HG02759 (cell line): Measurements from ENCODE around the gene BECN2.
"Not testable (repeated sequence)": the region's sequence is repeated elsewhere in the genome, so short reads cannot be mapped to it uniquely, and the experiment has no call there.

ENCODE experiments used
- ATAC-seq: cut with Tn5 transposase; IDR thresholded peaks from one replicate; pipeline ENCODE4 v1.9.1; 2021; ENCODE audit warnings: mild to moderate bottlenecking, moderate library complexity; ENCODE audit not compliant: unreplicated experiment

Gene BECN2

DNA sequence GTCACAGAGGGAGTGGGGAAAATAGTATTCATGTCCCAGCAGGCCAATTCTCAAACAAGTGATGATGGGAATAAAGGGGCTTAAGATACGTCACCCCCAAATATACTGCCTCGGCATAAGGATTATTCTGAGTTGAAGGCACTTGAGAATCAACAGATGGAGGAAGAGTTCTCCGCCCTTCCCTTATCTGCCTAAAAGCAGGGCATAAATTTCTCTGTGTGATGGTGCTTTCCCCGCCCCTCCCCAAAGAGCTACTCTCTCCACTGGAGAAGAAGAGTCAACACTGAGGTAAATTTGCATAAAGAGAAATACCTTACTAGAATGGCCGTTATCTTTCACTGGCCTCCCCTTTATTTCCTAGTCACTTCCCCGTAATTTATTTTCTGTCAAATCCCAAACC lies 18.7 kb downstream of the BECN2 start:
- ATAC-seq, result no peak

DNA sequence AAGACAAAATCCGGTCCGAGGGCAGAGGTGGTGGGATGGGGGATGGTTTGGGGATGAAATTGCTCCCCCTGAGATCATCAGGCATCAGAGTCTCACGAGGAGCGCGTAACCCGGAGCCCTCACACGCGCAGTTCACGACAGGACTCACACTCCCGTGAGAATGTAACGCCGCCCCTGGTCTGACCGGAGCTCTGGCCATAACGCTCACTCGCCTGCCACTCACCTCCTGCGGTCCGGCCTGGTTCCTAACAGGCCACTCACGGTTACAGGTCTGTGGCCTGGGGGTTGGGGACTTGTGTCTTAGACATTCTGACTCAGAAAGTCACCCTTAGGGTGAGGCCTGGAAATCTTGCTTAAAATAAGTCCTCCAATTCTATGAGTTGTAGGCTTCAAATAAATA lies 21.5 kb downstream of the BECN2 start:
- no peak for ATAC-seq

DNA sequence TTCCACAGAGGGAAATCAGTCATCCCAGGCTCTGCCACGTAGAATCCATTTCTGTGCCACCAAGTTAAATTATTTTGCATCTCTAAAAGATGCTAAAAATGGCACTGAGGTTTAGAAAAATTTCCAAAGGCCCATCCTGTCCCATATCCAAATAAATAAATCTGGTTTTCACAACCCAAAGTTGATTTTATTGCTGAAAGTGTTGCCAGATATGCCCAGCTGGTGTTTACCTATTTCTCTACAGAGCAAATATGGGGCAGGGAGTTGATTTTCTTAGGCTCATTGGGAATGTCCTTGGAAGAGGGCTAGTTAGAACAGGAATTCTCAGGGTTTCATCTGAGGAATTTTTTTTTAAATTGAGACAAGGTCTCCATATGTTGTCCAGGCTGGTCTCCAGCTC lies 22.4 kb downstream of the BECN2 start:
- no peak for ATAC-seq

DNA sequence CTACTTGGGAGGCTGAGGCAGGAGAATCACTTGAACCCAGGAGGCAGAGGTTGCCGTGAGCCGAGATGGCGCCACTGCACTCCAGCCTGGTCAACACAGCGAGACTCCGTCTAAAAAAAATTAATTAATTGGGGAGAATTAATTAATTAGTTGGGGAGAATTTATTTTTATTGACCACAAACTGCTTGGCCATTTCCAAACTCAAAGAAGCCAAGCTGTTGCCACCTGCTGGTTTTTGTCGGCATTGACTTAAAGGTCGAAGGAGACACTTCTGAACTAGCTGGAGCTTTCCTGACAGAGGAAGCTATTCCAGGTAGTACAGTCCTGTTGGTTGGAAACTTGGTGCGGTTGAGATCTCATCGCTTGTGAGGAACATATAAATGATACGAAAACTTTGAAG lies 28.2 kb downstream of the BECN2 start:
- no peak for ATAC-seq

DNA sequence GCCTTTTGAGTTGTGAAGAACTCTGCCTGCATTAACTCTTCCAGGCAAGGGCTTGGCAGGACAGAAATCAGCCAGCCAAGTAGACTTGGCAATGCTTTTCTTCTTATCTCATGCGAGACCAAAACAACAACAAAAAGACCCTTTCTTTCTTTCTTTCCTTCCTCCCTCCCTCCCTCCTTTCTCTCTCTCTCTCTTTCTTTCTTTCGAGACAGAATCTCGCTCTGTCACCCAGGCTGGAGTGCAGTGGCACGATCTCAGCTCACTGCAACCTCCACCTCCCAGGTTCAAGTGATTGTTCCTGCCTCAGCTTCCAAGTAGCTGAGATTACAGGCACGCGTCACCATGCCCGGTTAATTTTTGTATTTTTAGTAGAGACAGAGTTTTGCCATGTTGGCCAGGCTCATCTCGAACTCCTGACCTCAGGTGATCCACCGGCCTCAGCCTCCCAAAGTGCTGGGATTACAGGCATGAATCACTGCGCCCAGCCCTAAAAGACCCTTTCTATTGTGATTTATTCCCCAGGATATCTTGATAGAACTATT lies 30.9 kb downstream of the BECN2 start:
- not testable (repeated sequence) for ATAC-seq

DNA sequence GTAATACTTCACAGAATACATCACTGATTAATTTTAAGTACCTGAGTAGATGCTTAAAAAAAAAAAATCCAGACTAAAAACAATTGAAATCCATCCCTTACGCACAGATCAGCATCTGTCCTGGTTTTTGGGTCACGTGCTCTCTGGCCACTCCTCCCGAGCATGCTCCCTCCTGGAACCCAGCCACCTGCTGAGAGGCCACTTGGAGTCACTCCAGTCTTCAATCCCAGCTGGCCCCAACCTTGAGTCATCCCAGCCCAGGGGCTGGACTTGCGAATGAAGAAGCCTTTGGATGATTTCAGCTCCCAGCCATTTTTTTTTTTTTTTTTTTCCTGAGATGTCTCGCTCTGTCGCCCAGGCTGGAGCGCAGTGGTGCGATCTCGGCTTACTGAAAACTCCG lies 32.5 kb downstream of the BECN2 start:
- ATAC-seq, result no peak

DNA sequence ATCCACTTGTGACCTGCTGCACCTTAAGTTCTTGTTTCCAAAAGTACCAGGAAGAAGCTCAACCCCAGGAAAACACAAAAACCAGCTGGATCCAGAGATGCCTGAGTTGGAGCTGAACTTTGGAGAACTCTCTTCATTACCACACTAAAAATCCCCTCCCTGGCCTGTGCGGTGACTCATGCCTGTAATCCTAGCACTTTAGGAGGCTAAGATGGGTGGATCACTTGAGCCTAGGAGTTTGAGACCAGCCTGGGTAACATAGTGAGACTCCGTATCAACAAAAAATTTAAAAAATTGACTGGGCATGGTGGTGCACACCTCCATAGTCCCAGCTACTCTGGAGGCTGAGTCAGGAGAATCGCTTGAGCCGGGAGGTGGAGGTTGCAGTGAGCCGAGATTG lies 35.2 kb downstream of the BECN2 start:
- ATAC-seq, result no peak

DNA sequence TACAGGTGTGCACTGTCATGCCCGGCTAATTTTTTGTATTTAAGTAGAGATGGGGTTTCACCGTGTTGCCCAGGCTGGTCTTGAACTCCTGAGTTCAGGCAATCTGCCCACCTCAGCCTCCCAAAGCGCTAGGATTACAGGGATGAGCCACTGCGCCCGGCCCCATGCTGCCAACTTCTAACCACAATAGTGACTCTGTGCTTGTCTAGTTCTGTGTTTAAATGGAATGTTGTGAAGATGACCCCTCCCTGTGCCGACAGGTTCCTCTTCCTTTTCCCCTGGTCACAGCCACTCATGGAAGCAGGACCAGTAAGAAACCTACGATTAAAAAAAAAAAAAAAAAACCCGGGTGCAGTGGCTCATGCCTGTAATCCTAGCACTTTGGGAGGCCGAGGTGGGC lies 36.6 kb downstream of the BECN2 start:
- ATAC-seq, result no peak

DNA sequence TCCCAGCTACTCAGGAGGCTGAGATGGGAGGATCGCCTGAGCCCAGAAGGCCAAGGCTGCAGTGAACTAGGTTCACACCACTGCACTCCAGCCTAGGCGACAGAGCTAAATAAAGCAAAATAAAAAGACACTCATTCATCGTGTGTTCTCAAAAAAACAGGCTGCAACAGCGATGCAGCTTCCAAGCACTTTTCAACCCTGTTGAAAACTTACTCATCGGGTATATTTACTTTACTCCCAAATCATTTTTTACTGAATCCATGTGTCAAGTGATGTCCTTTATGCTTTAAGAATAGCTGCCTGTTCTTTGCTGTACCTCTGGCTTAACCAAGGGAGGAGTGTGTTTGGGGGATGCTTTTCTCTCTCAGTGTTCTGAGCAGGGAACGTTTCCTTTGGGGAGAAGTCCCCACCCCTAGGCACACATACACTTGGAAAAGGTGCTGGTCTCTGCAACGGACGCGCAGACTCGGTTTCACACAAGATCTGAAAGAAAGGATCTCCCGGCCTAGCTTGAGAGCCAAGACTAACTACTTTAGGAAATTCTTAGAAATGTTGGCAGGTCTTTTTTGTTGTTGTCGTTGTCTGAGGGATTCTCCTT lies 39.9 kb downstream of the BECN2 start:
- ATAC-seq, result no peak

DNA sequence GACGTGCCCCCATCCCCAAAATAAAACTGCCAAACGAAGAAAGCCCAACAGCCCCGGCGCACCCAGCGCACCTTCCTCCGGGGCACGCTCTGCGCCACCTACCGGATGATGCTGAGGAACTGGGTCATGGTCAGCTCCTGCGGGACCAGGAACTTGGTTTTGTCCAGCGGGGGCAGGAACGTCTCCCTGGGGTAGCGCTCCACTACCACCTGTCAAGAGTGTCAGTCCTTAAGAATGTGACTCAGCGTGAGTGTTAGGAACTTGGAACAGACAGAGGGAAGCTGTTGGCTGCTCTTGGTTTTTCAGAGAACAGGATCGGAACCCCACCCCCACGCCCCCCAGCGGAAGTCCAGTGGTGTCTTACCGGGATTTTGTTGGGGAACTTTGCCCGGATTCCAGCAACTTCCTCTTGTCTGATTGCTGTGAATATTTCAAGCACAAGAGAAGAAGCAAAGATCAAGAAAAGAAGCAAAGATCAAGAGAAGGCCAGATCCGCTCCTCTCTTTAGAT lies 40.9 kb downstream of the BECN2 start:
- peak; percentile 85 for ATAC-seq

DNA sequence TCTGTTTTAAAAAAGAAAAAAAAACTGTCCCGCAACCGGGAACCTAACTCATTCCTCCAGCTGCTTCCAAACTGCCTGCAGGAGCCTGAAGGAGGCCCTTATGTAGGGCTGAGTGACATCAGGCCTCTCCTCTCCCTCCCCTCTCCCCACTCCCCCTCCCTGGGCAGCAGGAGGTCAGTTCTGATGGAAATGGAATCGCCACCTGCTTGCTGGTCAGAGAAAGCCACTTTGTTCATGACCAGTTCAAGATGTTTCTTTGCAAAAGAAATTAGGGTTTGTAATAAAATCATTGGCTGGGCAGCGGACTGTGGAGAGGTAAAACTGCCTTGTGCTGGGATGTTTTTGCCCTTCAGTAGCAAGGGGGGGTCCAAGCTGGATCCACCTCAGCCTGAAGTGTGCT lies 41.5 kb downstream of the BECN2 start, which contains the start of gene MAP1LC3C:
MAP1LC3C (minus strand) TSS at position 73 of the 400 bp plus-strand sequence. CDS start 90 bp downstream, outside the sequence.
- no peak for ATAC-seq

DNA sequence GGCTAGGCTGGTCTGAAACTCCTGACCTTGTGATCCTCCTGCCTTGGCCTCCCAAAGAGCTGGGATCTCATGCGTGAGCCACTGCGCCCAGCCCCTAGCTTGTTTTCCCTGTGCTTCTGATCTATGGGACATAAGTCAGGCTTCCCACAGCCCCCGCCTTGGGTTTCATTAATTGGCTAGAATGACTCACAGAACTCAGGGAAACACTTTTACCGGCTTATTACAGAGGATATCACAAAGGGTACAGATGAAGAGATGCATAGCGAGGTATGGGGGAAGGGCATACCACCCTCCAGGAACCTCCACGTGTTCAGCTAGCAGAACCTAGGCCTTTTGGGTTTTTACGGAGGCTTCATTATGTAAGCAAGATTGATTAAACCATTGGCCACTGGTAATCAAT lies 42.9 kb downstream of the BECN2 start:
- ATAC-seq, result no peak

DNA sequence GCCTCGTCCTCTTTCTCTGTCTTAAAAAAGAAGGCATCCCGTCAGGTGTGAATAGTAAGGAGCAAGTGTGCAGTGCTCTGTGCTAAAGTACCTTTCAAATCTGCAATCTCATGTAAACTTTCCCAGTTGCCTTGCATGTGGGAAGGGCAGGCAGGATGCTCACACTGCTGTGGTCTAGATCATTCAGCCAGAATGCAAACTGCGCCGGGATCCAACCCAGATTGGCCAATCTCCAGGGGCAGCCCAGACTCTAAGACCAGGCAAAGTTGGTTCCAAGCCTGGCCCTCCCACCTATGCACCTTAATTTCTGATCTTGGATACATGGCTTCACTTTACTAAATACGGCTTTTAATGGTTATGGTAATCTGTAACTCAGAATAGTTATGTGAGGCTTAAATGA lies 44.5 kb downstream of the BECN2 start:
- ATAC-seq, result no peak

DNA sequence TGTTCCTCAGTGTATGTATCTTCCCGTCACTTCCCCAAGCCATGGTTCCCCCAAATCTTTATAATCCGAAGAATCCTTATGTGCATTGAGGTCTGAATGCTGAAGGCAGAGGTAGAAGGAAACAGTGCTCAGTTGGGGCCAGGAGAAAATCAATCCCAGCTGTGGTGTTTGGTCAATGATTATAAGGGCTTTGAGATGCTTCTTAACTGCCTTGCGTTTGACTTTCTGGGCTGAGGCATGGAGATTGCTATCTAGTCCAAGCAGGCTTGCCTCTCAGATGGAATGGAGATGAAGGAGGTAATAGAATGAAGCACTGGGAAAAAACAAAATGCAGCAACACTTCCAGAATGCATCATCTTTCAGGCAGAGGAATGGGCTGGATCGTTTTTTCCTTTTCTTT lies 44.9 kb downstream of the BECN2 start:
- no peak for ATAC-seq

DNA sequence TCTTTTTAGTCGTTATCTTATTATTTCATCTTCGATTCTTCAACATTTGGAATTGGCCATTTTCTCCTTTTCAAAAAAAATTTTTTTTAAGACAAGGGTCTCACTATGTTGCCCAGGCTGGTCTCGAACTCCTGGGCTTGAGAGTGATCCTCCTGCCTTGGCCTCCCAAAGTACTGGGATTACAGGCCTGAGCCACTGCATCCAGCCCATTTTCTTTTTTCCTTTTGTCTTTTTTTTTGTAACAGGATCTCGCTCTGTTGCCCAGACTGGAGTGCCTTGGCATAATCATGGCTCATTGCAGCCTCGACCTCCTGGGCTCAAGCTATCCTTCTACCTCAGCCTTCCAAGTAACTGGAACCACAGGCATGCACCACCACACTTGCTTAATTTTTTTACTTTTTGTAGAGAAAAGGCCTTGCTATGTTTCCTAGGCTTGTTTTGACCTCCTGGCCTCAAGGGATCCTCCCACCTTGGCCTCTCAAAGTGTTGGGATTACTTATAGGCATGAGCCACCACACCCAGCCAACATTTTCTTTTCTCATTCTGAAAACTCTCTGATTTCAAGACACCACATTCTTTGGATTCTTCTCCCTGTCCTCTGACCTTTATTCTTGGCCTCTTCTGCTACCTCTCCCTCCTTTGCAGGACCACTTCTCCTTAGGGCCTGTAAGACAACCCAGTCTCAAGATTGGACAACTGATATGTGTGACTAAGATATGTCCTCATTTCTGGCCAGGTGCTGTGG lies 47.4 kb downstream of the BECN2 start:
- no peak for ATAC-seq

DNA sequence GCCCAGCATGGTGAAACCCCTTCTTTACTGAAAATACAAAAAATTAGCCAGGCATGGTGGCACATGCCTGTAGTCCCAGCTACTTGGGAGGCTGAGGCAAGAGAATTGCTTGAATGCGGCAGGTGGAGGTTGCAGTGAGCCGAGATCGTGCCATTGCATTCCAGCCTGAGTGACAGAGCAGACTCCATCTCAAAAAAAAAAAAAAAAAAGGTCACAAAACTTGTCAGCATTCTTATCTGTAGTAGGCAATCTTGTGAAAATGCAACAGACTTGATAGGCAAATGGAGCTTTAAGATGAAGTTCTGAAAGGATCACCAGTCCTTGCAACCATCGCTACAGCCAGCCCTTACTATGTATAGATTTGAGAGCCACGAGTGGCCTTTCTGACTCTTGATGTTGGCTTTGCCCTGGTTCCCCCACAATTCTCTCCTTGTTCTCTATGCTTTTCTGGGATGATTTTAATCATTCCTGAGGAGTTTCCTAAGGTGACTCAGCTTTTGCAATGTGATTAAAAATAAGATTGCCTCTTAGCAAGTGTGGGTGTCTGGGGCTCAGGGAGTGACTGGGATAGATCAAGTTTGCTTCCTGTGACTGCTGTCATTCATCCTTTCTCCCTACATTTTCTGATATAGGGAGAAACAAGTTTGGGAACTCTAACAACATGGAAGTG lies 48.4 kb downstream of the BECN2 start:
- no peak for ATAC-seq

DNA sequence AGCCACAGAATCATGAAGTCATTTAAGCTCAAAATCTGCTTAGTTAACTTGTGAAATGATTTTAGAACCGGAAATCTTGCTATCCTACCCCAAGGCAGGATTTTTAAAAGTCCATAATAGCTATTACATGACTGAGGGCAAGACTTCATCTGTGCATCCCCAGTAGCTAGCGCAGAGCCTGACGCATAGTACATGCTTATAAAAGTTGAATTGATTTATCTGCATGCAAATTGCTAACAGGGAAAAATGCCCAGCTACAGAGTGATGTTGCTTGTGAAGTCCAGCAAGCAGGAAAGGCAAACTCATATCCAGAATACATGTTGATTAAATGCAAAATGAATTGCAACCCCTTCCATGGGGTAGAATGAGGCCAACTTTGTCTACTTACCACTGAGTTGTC lies 49.4 kb downstream of the BECN2 start:
- ATAC-seq, result no peak
